K562 (cell line): ENCODE data around the gene VENTX.

ENCODE experiments used
- CREB3 ChIP-seq: fragments of 450-650 bp; conservative IDR thresholded peaks from 2 replicates; pipeline ENCODE4 v1.6.1; 2016; ENCODE audit warnings: missing genetic modification characterization, low read depth, mild to moderate bottlenecking, missing compliant biosample characterization, moderate library complexity
- FOSL1 ChIP-seq: fragments of 200-800 bp; sonication (Bioruptor generic); conservative IDR thresholded peaks from 2 replicates; pipeline ENCODE4 v1.6.1; 2016; ENCODE audit warnings: missing genetic modification characterization, missing compliant biosample characterization
- KDM1A ChIP-seq, 2 experiments: fragments of 450-650 bp; IDR thresholded peaks; 2 replicates each; pipeline ENCODE4 v1.6.1; 2016; ENCODE audit warnings: mild to moderate bottlenecking in 2 of 2
- POLR2G ChIP-seq: fragments of 200-400 bp; formaldehyde crosslinking; IDR thresholded peaks from 2 replicates; pipeline ENCODE4 v1.6.1; 2017; ENCODE audit warnings: low read depth, mild to moderate bottlenecking, antibody characterized with exemption, low read length, moderate library complexity
- TF ChIP-seq, protein P1 (sequence below), 3 experiments: IDR thresholded peaks in 2 of 3; conservative IDR thresholded peaks in 1 of 3; 2 replicates each; pipeline ENCODE4 v1.5.1; 2011 to 2012; ENCODE audit warnings: low read length in 3 of 3, mild to moderate bottlenecking in 3 of 3, control low read depth in 2 of 3, improper control_type of control experiment in 1 of 3, inconsistent platforms in 1 of 3, low read depth in 1 of 3, mixed read lengths in 1 of 3, moderate library complexity in 1 of 3; ENCODE audit not compliant: insufficient read depth in 2 of 3
- TF ChIP-seq, protein P2 (sequence below): IDR thresholded peaks from 2 replicates; pipeline ENCODE4 v1.6.1; 2016; ENCODE audit warnings: missing genetic modification characterization, missing compliant biosample characterization

DNA sequence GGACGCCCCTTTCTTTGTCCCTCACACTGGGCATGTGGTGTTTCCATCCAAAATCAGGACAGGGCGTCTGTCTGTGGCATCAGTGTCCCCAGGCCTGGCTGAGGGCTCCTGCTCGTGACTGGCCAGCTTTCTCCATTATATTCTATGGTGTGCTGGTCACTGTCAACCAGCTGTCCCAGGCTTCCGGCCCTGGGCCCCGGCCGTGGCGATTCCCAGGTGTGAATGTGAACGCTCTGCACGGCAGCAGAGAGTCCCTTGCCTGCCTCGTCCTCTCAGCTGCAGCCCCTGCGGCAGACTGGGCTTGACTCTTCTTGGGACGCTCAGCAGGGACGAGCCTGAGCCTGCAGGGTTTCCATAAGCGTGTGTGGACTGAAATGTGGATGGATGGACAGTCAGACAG is 13.6 kb upstream of the VENTX start:
- no peak for TF ChIP-seq KDM1A (IDR thresholded peaks at IDR 0.05)
- no peak for TF ChIP-seq FOSL1 (tag)
- no peak for TF ChIP-seq POLR2G
- TF ChIP-seq, protein P1, sequence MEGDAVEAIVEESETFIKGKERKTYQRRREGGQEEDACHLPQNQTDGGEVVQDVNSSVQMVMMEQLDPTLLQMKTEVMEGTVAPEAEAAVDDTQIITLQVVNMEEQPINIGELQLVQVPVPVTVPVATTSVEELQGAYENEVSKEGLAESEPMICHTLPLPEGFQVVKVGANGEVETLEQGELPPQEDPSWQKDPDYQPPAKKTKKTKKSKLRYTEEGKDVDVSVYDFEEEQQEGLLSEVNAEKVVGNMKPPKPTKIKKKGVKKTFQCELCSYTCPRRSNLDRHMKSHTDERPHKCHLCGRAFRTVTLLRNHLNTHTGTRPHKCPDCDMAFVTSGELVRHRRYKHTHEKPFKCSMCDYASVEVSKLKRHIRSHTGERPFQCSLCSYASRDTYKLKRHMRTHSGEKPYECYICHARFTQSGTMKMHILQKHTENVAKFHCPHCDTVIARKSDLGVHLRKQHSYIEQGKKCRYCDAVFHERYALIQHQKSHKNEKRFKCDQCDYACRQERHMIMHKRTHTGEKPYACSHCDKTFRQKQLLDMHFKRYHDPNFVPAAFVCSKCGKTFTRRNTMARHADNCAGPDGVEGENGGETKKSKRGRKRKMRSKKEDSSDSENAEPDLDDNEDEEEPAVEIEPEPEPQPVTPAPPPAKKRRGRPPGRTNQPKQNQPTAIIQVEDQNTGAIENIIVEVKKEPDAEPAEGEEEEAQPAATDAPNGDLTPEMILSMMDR (IDR thresholded peaks at IDR 0.05 in 2 of 3, conservative IDR thresholded peaks at IDR 0.05 in 1 of 3; ENCODE audit: insufficient read depth in 2 of 3, low read depth in 1 of 3, low read length in 3 of 3) = no peak
- TF ChIP-seq, protein P2, sequence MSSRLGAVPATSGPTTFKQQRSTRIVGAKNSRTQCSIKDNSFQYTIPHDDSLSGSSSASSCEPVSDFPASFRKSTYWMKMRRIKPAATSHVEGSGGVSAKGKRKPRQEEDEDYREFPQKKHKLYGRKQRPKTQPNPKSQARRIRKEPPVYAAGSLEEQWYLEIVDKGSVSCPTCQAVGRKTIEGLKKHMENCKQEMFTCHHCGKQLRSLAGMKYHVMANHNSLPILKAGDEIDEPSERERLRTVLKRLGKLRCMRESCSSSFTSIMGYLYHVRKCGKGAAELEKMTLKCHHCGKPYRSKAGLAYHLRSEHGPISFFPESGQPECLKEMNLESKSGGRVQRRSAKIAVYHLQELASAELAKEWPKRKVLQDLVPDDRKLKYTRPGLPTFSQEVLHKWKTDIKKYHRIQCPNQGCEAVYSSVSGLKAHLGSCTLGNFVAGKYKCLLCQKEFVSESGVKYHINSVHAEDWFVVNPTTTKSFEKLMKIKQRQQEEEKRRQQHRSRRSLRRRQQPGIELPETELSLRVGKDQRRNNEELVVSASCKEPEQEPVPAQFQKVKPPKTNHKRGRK (tag) = no peak
- TF ChIP-seq CREB3 (tag) = no peak
